Suprapubic skin (tissue), 4 donors: ENCODE data around the gene GCNT2. TPM values are rescaled to one million over a fixed set of nuclear protein-coding genes. Genes with fewer than 3 reads are reported as not detected.
"Not testable (repeated sequence)": the region's sequence is repeated elsewhere in the genome, so short reads cannot be mapped to it uniquely, and the experiment has no call there.

Experiments
- DNase-seq, 2 donors: peaks; one replicate each; pipeline ENCODE4 v3.0.0-alpha.2; 2019; ENCODE audit warnings: low spot score in 2 of 2
- H3K27ac ChIP-seq: fragments of 200-600 bp; sonication (generic); one replicate; pipeline ENCODE4 v1.5.1; 2019
- H3K27me3 ChIP-seq: fragments of 200-600 bp; sonication (generic); one replicate; pipeline ENCODE4 v1.5.1; 2019
- H3K36me3 ChIP-seq: fragments of 200-600 bp; sonication (generic); one replicate; pipeline ENCODE4 v1.5.1; 2019
- H3K4me1 ChIP-seq: fragments of 200-600 bp; sonication (generic); one replicate; pipeline ENCODE4 v1.5.1; 2019
- H3K4me3 ChIP-seq: fragments of 200-600 bp; sonication (generic); one replicate; pipeline ENCODE4 v1.5.1; 2019; ENCODE audit warnings: mild to moderate bottlenecking
- H3K9me3 ChIP-seq: fragments of 200-600 bp; sonication (generic); one replicate; pipeline ENCODE4 v1.5.1; 2019
- CTCF ChIP-seq, 2 donors: fragments of 200-600 bp in 1 of 2; fragments of 450-650 bp in 1 of 2; sonication (generic) in 1 of 2; IDR thresholded peaks; one replicate each; pipeline ENCODE4 v1.5.1; 2016 to 2019; ENCODE audit warnings: antibody characterized with exemption in 2 of 2, mild to moderate bottlenecking in 1 of 2, moderate library complexity in 1 of 2
- EP300 ChIP-seq: sonication (generic); formaldehyde crosslinking; IDR thresholded peaks from one replicate; pipeline ENCODE4 v1.6.1; 2017; ENCODE audit warnings: antibody characterized with exemption
- POLR2A ChIP-seq, 2 donors: fragments of 450-650 bp; IDR thresholded peaks; one replicate each; pipeline ENCODE4 v1.6.1; 2017; ENCODE audit warnings: antibody characterized with exemption in 2 of 2, mild to moderate bottlenecking in 2 of 2, moderate library complexity in 2 of 2
- POLR2AphosphoS5 ChIP-seq, 3 donors: sonication (generic); formaldehyde crosslinking; IDR thresholded peaks; one replicate each; pipeline ENCODE4 v1.6.1; 2017; ENCODE audit warnings: antibody characterized with exemption in 3 of 3
- WGBS: methylation state at CpG from one replicate; pipeline ENCODE4 v1.1.5; 2018; 5-methylcytosine and 5-hydroxymethylcytosine counted together
- total RNA-seq, 4 donors: library from RNA; depleted of rRNA; stranded (reverse); fragments of >200 nt; gene quantifications; one replicate each; pipeline ENCODE4 v1.1.0, GENCODE V29; 2016

The GCNT2 gene
- total RNA-seq, 4 donors from 2014 or later: 8.0 to 37.4 (median 14.4) TPM

- no peak overlapping the region for H3K27ac ChIP-seq
- TF ChIP-seq POLR2AphosphoS5 (IDR thresholded peaks at IDR 0.05): no peak
- TF ChIP-seq CTCF (IDR thresholded peaks at IDR 0.05): no peak
- H3K9me3 ChIP-seq: no peaks in the 10 kb centered on the region
- H3K4me1 ChIP-seq: no peaks in the 10 kb centered on the region
- no peak for DNase-seq
- H3K4me3 ChIP-seq: no peak overlapping the region
- WGBS: 73% methylated on average over 1 of the region's 1 CpG
- H3K27me3 ChIP-seq: no peaks in the 10 kb centered on the region
- no peaks in the 10 kb centered on the region for H3K36me3 ChIP-seq
Measured at GRCh38 chr6:10610289-10610688, 89.1 kb downstream of the GCNT2 start.

- TF ChIP-seq POLR2A (IDR thresholded peaks at IDR 0.05) (no peak), POLR2AphosphoS5 (IDR thresholded peaks at IDR 0.05) (no peak), CTCF (IDR thresholded peaks at IDR 0.05) (no peak), EP300 (no peak)
- WGBS: 91% methylated on average over 8 of the region's 8 CpGs
Measured at GRCh38 chr6:10612161-10612560, 91.0 kb downstream of the GCNT2 start.

GRCh38 chr6:10613077-10613476 lies 91.9 kb downstream of the GCNT2 start:
- H3K27me3 ChIP-seq: no peaks in the 10 kb centered on the region
- no peaks in the 10 kb centered on the region for H3K9me3 ChIP-seq
- no peak overlapping the region for H3K4me3 ChIP-seq

More at GRCh38 chr6:10612161-10612560, 91.0 kb downstream of the GCNT2 start:
- no peak for DNase-seq
- H3K27me3 ChIP-seq: no peaks in the 10 kb centered on the region
- no peaks in the 10 kb centered on the region for H3K9me3 ChIP-seq
- no peak overlapping the region for H3K4me3 ChIP-seq
- H3K27ac ChIP-seq: no peak overlapping the region
- no peaks in the 10 kb centered on the region for H3K4me1 ChIP-seq
- H3K36me3 ChIP-seq: no peaks in the 10 kb centered on the region

GRCh38 chr6:10613723-10614122 lies 92.6 kb downstream of the GCNT2 start:
- H3K27ac ChIP-seq: no peak overlapping the region
- WGBS: 44% methylated on average over 2 of the region's 2 CpGs
- H3K4me1 ChIP-seq: no peaks in the 10 kb centered on the region

More at GRCh38 chr6:10613077-10613476, 91.9 kb downstream of the GCNT2 start:
- no peaks in the 10 kb centered on the region for H3K4me1 ChIP-seq
- H3K36me3 ChIP-seq: no peaks in the 10 kb centered on the region
- WGBS: 64% methylated on average over 3 of the region's 3 CpGs
- no peak for TF ChIP-seq POLR2A (IDR thresholded peaks at IDR 0.05)
- TF ChIP-seq EP300: no peak
- TF ChIP-seq POLR2AphosphoS5 (IDR thresholded peaks at IDR 0.05): no peak
- TF ChIP-seq CTCF (IDR thresholded peaks at IDR 0.05): no peak
- H3K27ac ChIP-seq: no peak overlapping the region
- no peak for DNase-seq

GRCh38 chr6:10615675-10616074 lies 94.5 kb downstream of the GCNT2 start:
- no peak for DNase-seq
- H3K36me3 ChIP-seq: no peaks in the 10 kb centered on the region
- H3K27me3 ChIP-seq: no peaks in the 10 kb centered on the region
- 90% methylated on average over 8 of the region's 8 CpGs for WGBS
- H3K4me1 ChIP-seq: no peaks in the 10 kb centered on the region
- H3K9me3 ChIP-seq: no peaks in the 10 kb centered on the region
- no peak overlapping the region for H3K27ac ChIP-seq
- TF ChIP-seq POLR2AphosphoS5 (IDR thresholded peaks at IDR 0.05): no peak
- TF ChIP-seq EP300: no peak
- no peak for TF ChIP-seq POLR2A (IDR thresholded peaks at IDR 0.05)
- TF ChIP-seq CTCF (IDR thresholded peaks at IDR 0.05): no peak
- no peak overlapping the region for H3K4me3 ChIP-seq

More at GRCh38 chr6:10613723-10614122, 92.6 kb downstream of the GCNT2 start:
- no peaks in the 10 kb centered on the region for H3K9me3 ChIP-seq
- no peaks in the 10 kb centered on the region for H3K27me3 ChIP-seq
- no peak for TF ChIP-seq EP300
- TF ChIP-seq CTCF (IDR thresholded peaks at IDR 0.05): no peak
- no peaks in the 10 kb centered on the region for H3K36me3 ChIP-seq
- H3K4me3 ChIP-seq: no peak overlapping the region
- no peak for DNase-seq

- H3K27ac ChIP-seq, H3K4me3 ChIP-seq, DNase-seq, H3K36me3 ChIP-seq, H3K9me3 ChIP-seq, H3K27me3 ChIP-seq, H3K4me1 ChIP-seq: not testable (repeated sequence)
- WGBS: 88% methylated on average over 3 of the region's 3 CpGs
Measured at GRCh38 chr6:10616266-10616665, 95.1 kb downstream of the GCNT2 start.
